Natural killer cell (primary cell): Measurements from ENCODE around the gene AQR. TPM values are rescaled to one million over a fixed set of nuclear protein-coding genes. Genes with fewer than 3 reads are reported as not detected.

ENCODE experiments used
- ATAC-seq, 3 donors: fragments of 150-1000 bp in 2 of 3; fragments of 200-7000 bp in 1 of 3; cut with Tn5 transposase; 1 replicate in 1 of 3; 2 replicates in 2 of 3; pipeline ENCODE4 v1.10.0; 2021; ENCODE audit warnings: mild to moderate bottlenecking in 2 of 3, moderate library complexity in 2 of 3
- DNase-seq, 2 donors: peaks; one replicate each; pipeline versions ENCODE4 v3.0.0 to v3.0.0-alpha.2; 2013 to 2021; ENCODE audit warnings: mixed read lengths in 1 of 2
- H3K27ac ChIP-seq: one replicate; pipeline ENCODE4 v1.5.1; 2013; ENCODE audit warnings: mild to moderate bottlenecking, low read length
- H3K27me3 ChIP-seq: one replicate; pipeline ENCODE4 v1.6.1; 2013; ENCODE audit warnings: low read length; ENCODE audit not compliant: control insufficient read depth, insufficient read depth
- H3K36me3 ChIP-seq: one replicate; pipeline ENCODE4 v1.6.1; 2013; ENCODE audit warnings: low read length; ENCODE audit not compliant: control insufficient read depth, insufficient read depth
- H3K4me1 ChIP-seq: one replicate; pipeline ENCODE4 v1.6.1; 2013; ENCODE audit warnings: low read length; ENCODE audit not compliant: control insufficient read depth, insufficient read depth
- H3K4me3 ChIP-seq: one replicate; pipeline ENCODE4 v1.5.1; 2013; ENCODE audit warnings: low read length
- H3K9me3 ChIP-seq: one replicate; pipeline ENCODE4 v1.6.1; 2013; ENCODE audit warnings: low read length; ENCODE audit not compliant: control insufficient read depth, insufficient read depth
- H3K27ac Mint-ChIP-seq, 2 donors: one replicate each; pipeline ENCODE4 v1.8.0; 2022; ENCODE audit warnings: mild to moderate bottlenecking in 2 of 2, mixed read lengths in 2 of 2, moderate library complexity in 1 of 2
- H3K27me3 Mint-ChIP-seq, 2 donors: one replicate each; pipeline ENCODE4 v1.8.0; 2022; ENCODE audit warnings: low read depth in 2 of 2, mixed read lengths in 2 of 2
- H3K36me3 Mint-ChIP-seq: one replicate; pipeline ENCODE4 v1.8.0; 2022; ENCODE audit warnings: mixed read lengths
- H3K4me1 Mint-ChIP-seq, 2 donors: one replicate each; pipeline ENCODE4 v1.8.0; 2022; ENCODE audit warnings: mixed read lengths in 2 of 2
- H3K4me3 Mint-ChIP-seq: one replicate; pipeline ENCODE4 v1.8.0; 2022; ENCODE audit warnings: mild to moderate bottlenecking, moderate library complexity, mixed read lengths
- H3K9me3 Mint-ChIP-seq, 2 donors: one replicate each; pipeline ENCODE4 v1.8.0; 2022; ENCODE audit warnings: mixed read lengths in 2 of 2
- WGBS: methylation state at CpG from one replicate; pipeline ENCODE4 v1.1.7; 2013; ENCODE audit warnings: missing lambda C conversion rate; ENCODE audit not compliant: insufficient coverage; 5-methylcytosine and 5-hydroxymethylcytosine counted together
- intact Hi-C: fragments of 100-400 bp; cut with micrococcal nuclease; formaldehyde crosslinking; loops from one replicate; pipeline ENCODE4 v1.14.2; 2022
- total RNA-seq, 4 donors: library from RNA; stranded (reverse); fragments of 120-200 nt in 1 of 4; gene quantifications; one replicate each; pipeline versions ENCODE4 v1.2.3 to v1.2.4, GENCODE V29; 2013 to 2022
- TF ChIP-seq, protein P1 (sequence below): fragments of 200-600 bp; IDR thresholded peaks from one replicate; pipeline ENCODE4 v1.8.0; 2022; ENCODE audit warnings: antibody characterized with exemption

The AQR gene
- total RNA-seq, 3 donors from 2014 or later (not counting 1 experiment from before 2014, with no cell fraction given) = 44.8 to 64.4 (median 53.0) TPM

- Mint-ChIP-seq H3K4me3 (no peak overlapping the region), H3K4me1 (peaks cover 0 to 5% of the 10 kb centered on the region in 2 donors), H3K36me3 (peaks cover under 1% of the 10 kb centered on the region), H3K27ac (peak overlapping the region in 1 of 2 donors; percentile 26), H3K9me3 (no peaks in the 10 kb centered on the region), H3K27me3 (no peaks in the 10 kb centered on the region)
- ATAC-seq (no peak), DNase-seq (no peak)
- WGBS = 97% methylated on average over 2 of the region's 2 CpGs
- H3K36me3 ChIP-seq = peaks cover 27% of the 10 kb centered on the region
- no peak overlapping the region for H3K27ac ChIP-seq
- H3K27me3 ChIP-seq = no peaks in the 10 kb centered on the region
- no peaks in the 10 kb centered on the region for H3K9me3 ChIP-seq
- intact Hi-C loops = no loop called here
- H3K4me1 ChIP-seq = no peaks in the 10 kb centered on the region
- TF ChIP-seq, protein P1, sequence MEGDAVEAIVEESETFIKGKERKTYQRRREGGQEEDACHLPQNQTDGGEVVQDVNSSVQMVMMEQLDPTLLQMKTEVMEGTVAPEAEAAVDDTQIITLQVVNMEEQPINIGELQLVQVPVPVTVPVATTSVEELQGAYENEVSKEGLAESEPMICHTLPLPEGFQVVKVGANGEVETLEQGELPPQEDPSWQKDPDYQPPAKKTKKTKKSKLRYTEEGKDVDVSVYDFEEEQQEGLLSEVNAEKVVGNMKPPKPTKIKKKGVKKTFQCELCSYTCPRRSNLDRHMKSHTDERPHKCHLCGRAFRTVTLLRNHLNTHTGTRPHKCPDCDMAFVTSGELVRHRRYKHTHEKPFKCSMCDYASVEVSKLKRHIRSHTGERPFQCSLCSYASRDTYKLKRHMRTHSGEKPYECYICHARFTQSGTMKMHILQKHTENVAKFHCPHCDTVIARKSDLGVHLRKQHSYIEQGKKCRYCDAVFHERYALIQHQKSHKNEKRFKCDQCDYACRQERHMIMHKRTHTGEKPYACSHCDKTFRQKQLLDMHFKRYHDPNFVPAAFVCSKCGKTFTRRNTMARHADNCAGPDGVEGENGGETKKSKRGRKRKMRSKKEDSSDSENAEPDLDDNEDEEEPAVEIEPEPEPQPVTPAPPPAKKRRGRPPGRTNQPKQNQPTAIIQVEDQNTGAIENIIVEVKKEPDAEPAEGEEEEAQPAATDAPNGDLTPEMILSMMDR = no peak
- no peak overlapping the region for H3K4me3 ChIP-seq
Observed at GRCh38 chr15:34853001-34853758, 116.4 kb downstream of the AQR start.

- Mint-ChIP-seq H3K4me3 (no peak overlapping the region), H3K36me3 (no peaks in the 10 kb centered on the region), H3K27me3 (no peaks in the 10 kb centered on the region), H3K9me3 (no peaks in the 10 kb centered on the region), H3K4me1 (peaks cover 0 to 5% of the 10 kb centered on the region in 2 donors), H3K27ac (no peak overlapping the region)
- TF ChIP-seq, protein P1 = no peak
- no peak overlapping the region for H3K4me3 ChIP-seq
- no peaks in the 10 kb centered on the region for H3K4me1 ChIP-seq
- ATAC-seq (no peak), DNase-seq (no peak)
- H3K36me3 ChIP-seq = peaks cover 16% of the 10 kb centered on the region
- no peaks in the 10 kb centered on the region for H3K27me3 ChIP-seq
- no peak overlapping the region for H3K27ac ChIP-seq
- WGBS = 67% methylated on average over 2 of the region's 4 CpGs
- intact Hi-C loops = no loop called here
- no peaks in the 10 kb centered on the region for H3K9me3 ChIP-seq
Observed at GRCh38 chr15:34851751-34852150, 117.8 kb downstream of the AQR start.

GRCh38 chr15:34851007-34851406, 118.5 kb downstream of the AQR start:
- no peak overlapping the region for H3K27ac Mint-ChIP-seq
- Histone ChIP-seq H3K9me3 (no peaks in the 10 kb centered on the region), H3K27ac (no peak overlapping the region), H3K36me3 (peaks cover 9% of the 10 kb centered on the region), H3K4me1 (no peaks in the 10 kb centered on the region), H3K27me3 (no peaks in the 10 kb centered on the region), H3K4me3 (no peak overlapping the region)
- H3K9me3 Mint-ChIP-seq = no peaks in the 10 kb centered on the region
- DNase-seq = no peak
- WGBS = 80% methylated on average over 2 of the region's 3 CpGs
- TF ChIP-seq, protein P1 = no peak
- H3K4me3 Mint-ChIP-seq = no peak overlapping the region
- H3K27me3 Mint-ChIP-seq = no peaks in the 10 kb centered on the region
- H3K36me3 Mint-ChIP-seq = no peaks in the 10 kb centered on the region
- intact Hi-C loops = no loop called here
- ATAC-seq = no peak
- H3K4me1 Mint-ChIP-seq = peaks cover 0 to 5% of the 10 kb centered on the region in 2 donors

- TF ChIP-seq, protein P1 = no peak
- Histone ChIP-seq H3K27me3 (no peaks in the 10 kb centered on the region), H3K4me3 (no peak overlapping the region), H3K9me3 (no peaks in the 10 kb centered on the region), H3K4me1 (no peaks in the 10 kb centered on the region), H3K27ac (no peak overlapping the region), H3K36me3 (peaks cover 3% of the 10 kb centered on the region)
- ATAC-seq (no peak), DNase-seq (no peak)
- H3K27me3 Mint-ChIP-seq = no peaks in the 10 kb centered on the region
- H3K4me3 Mint-ChIP-seq = no peak overlapping the region
- no peaks in the 10 kb centered on the region for H3K9me3 Mint-ChIP-seq
- H3K4me1 Mint-ChIP-seq = peaks cover 0 to 5% of the 10 kb centered on the region in 2 donors
- H3K36me3 Mint-ChIP-seq = no peaks in the 10 kb centered on the region
- 95% methylated on average over 10 of the region's 10 CpGs for WGBS
- intact Hi-C loops = no loop called here
- no peak overlapping the region for H3K27ac Mint-ChIP-seq
Observed at GRCh38 chr15:34850121-34850520, 119.4 kb downstream of the AQR start.
